GM18861 (cell line): ENCODE data around the gene CPEB3.

Experiments used
- ATAC-seq: cut with Tn5 transposase; IDR thresholded peaks from one replicate; pipeline ENCODE4 v1.9.1; 2021; ENCODE audit not compliant: unreplicated experiment

CPEB3 gene

GRCh38 chr10:92268748-92269147 lies 22.1 kb downstream of the CPEB3 start:
- no peak for ATAC-seq

GRCh38 chr10:92267343-92267742 lies 23.5 kb downstream of the CPEB3 start:
- ATAC-seq, result no peak

- ATAC-seq, result no peak
Observed at GRCh38 chr10:92265687-92266258, 25.1 kb downstream of the CPEB3 start.

- ATAC-seq, result no peak
Observed at GRCh38 chr10:92264249-92264648, 26.6 kb downstream of the CPEB3 start.

DNA sequence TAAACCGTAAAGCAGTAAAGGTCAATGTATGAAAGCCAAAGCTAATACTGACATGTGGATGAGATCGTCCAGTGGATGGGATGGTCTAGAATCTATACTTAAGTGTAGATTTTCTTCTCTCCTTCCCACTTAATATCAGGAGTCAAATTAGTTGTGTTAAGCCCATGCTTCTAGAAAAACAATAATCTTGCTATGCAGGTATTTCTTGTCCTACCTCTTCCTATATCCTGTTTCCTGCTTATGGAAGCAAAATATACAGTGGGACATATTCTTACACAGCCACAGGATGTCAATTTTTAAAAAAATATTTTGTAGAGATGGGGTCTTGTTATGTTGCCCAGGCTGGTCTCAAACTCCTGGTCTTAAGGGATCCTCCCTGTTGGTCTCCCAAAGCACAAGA lies 27.5 kb downstream of the CPEB3 start:
- no peak for ATAC-seq

GRCh38 chr10:92248566-92248965 lies 42.3 kb downstream of the CPEB3 start:
- ATAC-seq, result no peak

DNA sequence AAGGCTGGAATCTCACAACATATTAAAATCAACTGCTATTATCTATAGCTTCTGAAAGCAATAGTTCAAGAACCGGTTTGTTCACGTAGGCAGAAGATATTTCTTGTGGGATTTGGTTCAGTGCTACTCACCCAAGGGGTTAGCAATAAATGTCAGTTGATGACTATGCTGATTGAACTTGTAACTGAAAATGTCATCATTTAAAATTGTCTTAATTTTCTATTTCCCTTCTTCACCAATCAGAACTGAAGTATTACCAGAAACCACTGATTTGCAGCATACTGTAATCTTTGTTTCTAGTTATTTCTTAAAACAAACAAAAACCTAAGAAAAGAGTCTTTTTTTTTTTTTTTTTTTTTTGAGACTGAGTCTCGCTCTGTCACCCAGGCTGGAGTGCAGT lies 46.1 kb downstream of the CPEB3 start:
- ATAC-seq, result peak; percentile 37

DNA sequence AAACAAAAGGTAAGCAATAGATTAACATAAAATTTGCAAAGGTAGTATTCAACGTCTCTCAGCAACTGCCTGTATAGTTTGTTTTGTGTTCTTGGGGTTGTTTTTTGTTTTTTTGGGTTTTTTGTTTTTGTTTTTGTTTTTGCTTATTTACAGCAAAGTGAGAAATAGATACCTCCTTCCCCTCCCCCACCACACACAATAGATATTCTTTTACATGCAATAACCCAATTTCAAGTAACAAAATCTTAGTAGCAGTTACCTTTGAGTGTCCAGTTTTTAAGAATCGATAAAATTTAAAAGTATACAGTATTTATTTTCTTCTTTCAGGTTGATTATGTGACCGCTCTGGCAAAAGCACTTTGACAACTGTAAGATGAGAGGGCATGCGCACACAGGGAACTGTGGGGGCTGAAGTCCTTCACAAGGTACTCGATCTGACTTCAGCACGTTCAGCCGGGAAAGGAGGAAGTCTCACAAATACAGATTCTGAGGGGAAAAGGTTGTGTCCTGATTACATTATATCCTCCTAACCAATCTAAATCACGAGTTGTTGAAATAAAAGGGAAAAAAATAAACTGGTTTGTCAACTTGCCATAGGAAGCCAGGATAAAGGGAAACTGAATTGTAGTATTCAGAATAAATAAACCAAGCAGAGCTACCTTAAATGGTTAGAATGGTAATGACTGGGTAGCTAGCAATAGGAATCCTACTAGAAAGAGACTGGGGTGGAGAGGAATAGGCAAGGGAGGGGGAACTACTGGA lies 47.8 kb downstream of the CPEB3 start:
- ATAC-seq, result no peak

DNA sequence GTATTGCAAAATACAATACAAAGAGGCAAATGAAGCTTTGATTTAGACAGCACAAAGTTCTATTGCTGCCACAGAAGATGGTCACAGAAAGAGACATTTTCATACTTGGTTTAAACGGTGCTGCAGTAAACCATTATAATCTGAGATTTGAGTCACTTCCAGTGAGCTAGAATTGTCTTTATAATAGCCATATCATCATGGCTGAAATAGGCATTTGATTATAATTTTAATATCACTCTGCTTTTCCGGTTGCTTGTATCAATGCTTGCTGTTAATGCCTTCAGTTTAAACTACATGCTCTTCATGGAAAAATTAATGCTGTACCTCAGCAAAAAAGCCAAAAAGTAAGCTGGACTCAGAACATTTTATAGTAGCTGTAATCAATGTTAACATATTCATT lies 48.5 kb downstream of the CPEB3 start:
- no peak for ATAC-seq

- ATAC-seq, result no peak
Observed at GRCh38 chr10:92241501-92241900, 49.4 kb downstream of the CPEB3 start.

GRCh38 chr10:92241158-92241500 lies 49.7 kb downstream of the CPEB3 start:
- ATAC-seq, result no peak

GRCh38 chr10:92240289-92241157 lies 50.4 kb downstream of the CPEB3 start:
- ATAC-seq, result no peak

DNA sequence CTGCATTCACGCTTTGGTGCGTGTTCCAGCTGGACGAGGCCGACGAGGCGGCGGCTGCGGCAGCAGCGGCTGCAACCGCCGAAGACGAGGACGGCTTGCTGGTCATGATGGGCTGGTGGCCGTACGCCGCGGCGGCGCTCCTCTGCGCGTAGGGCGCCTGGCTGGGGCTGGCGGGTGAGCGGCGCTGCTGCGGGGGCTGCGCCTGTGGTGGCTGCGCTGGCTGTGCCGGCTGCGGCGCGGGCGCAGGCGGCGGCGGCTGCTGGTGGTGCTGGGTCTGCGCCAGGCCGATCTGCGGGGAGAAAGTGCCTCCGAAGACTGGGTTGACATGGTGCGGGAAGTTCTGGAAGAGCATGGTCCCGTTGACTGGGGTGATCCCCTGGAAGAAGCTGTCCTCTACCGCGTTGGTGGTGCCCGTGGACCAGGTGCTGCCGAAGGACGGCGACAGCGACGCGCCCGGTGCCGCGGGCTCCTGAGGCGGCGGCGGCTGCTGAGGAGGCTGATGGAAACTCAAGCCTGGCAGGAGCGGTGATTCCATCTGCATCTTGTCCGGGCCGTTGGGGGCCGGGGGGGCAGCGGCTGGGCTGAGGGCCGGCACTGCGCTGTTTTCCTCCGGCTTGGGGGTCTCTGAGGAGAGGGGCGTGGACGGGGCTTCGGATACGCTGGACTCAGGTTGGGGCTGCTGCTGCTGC lies 51.1 kb downstream of the CPEB3 start:
- ATAC-seq, result no peak

- ATAC-seq, result no peak
Observed at GRCh38 chr10:92239151-92239599, 51.7 kb downstream of the CPEB3 start.

DNA sequence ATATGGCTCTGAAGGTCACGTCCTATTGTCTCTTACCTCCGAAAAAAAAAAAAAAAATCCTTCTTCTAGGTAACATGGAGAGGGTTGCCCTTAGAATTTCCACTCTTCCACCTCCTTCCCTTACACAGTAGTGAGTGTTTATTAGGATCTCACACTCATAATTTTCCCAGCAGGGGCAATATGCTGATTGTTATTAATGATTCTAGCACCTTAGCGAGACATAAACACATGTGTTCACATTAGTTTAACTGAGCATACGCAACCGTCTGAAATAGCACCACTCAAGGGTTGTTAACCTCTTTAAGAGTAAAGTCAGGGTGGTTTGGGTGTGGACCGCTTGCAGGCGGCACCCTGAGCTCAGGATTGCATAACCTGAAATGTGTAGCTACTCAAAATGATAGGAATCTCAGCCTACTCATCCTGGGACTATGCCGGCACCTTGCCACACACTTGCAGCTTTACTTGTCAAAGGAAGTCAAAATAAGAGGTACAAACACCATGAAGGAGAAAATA lies 52.2 kb downstream of the CPEB3 start:
- no peak for ATAC-seq

- ATAC-seq, result no peak
Observed at GRCh38 chr10:92238054-92238585, 52.8 kb downstream of the CPEB3 start.

DNA sequence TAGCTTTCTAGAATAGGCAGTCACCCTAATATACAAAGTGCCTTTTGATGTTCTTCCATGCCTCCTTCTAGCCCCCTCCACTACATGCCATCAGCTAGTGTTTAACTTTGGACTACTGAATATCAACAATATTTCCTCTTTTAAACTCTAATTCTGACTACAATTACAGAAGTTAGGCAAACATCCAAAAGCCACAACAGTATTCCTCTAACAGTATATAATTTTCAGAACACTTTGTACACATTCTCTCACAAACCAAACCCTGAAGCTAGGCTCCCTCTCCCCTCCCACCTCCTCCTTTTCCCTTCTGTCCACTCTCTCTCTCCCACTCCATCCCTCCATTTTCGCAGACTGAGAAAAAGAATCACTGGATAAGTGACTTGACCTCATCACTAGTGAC lies 59.7 kb downstream of the CPEB3 start:
- no peak for ATAC-seq

DNA sequence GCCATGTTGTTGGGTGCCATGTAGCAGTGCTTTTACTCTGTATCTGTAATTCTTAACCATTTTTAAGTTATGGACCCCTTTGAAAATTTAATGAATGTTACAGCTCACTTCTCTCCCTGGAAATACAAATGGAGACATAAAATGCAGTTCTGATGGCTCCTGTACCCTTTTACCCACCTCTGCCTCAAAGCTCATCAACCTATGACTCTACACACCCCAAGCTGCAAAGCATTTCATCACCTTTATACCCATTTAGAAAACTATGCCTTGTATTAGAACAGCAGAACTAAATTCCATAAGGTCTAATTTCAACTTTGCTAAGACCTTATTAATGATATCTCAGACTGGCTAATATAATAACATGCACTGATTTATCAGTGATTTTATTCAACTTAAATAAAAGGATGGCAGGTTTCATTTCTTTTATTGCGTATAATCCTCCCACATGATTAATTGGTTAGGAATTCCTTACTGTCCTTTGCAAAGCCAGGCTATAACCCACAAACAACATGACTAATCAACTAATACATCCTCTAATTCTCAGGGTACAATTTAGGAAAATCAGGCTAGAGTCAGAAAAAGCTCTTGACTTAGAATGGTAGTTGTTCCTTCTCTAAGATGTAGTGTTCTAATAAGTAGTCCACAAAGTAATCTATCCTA lies 68.1 kb downstream of the CPEB3 start:
- ATAC-seq, result no peak

DNA sequence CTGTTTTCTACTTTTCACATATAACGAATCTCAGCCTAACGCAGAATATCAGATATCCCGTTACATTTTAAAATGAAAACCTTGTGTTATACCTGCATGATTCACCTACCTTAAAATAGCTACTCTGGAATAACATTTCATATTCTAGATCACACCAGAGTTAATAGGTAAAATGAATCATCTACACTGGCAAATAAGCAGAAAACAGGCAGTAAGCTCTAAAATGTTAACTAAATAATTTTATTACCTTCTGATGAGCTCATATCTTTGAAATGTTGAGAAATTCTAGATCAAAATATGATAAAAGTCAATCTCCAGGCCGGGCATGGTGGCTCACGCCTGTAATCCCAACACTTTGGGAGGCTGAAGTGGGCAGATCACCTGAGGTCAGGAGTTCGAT lies 71.3 kb downstream of the CPEB3 start:
- ATAC-seq, result no peak

- ATAC-seq, result no peak
Observed at GRCh38 chr10:92218569-92218968, 72.3 kb downstream of the CPEB3 start.
